Nephron progenitor cell (in vitro differentiated cells): Measurements from ENCODE around the gene KRT82.

Experiments used
- DNase-seq: peaks from one replicate; pipeline ENCODE4 v3.0.0; 2021
- H3K27ac Mint-ChIP-seq: 2 replicates; pipeline ENCODE4 v1.8.0; 2021; ENCODE audit warnings: mild to moderate bottlenecking, moderate library complexity, mixed read lengths
- H3K27me3 Mint-ChIP-seq: 2 replicates; pipeline ENCODE4 v1.8.0; 2021; ENCODE audit warnings: mild to moderate bottlenecking, low read depth, mixed read lengths; ENCODE audit not compliant: poor library complexity
- H3K36me3 Mint-ChIP-seq: 2 replicates; pipeline ENCODE4 v1.8.0; 2021; ENCODE audit warnings: low read depth, mixed read lengths
- H3K4me1 Mint-ChIP-seq: 2 replicates; pipeline ENCODE4 v1.8.0; 2021; ENCODE audit warnings: mixed read lengths
- H3K4me3 Mint-ChIP-seq: 2 replicates; pipeline ENCODE4 v1.8.0; 2021; ENCODE audit warnings: mild to moderate bottlenecking, moderate library complexity, mixed read lengths
- H3K9me3 Mint-ChIP-seq: 2 replicates; pipeline ENCODE4 v1.8.0; 2021; ENCODE audit warnings: mild to moderate bottlenecking, moderate library complexity, mixed read lengths
- CTCF ChIP-seq: fragments of 200-600 bp; sonication (generic); IDR thresholded peaks from 2 replicates; pipeline ENCODE4 v1.5.0; 2021; ENCODE audit warnings: antibody characterized with exemption

Gene KRT82

GRCh38 chr12:52359621-52360061 is 46.5 kb downstream of the KRT82 start:
- no peaks in the 10 kb centered on the region for H3K36me3 Mint-ChIP-seq
- peaks cover 12% of the 10 kb centered on the region for H3K27me3 Mint-ChIP-seq
- no peak for TF ChIP-seq CTCF
- peak overlapping the region; percentile 56 for H3K27ac Mint-ChIP-seq
- H3K4me1 Mint-ChIP-seq = no peaks in the 10 kb centered on the region
- H3K9me3 Mint-ChIP-seq = no peaks in the 10 kb centered on the region
- no peak overlapping the region for H3K4me3 Mint-ChIP-seq
- no peak for DNase-seq

GRCh38 chr12:52358575-52359350 is 47.4 kb downstream of the KRT82 start:
- H3K36me3 Mint-ChIP-seq = no peaks in the 10 kb centered on the region
- no peak overlapping the region for H3K27ac Mint-ChIP-seq
- no peak for TF ChIP-seq CTCF
- H3K4me1 Mint-ChIP-seq = no peaks in the 10 kb centered on the region
- H3K4me3 Mint-ChIP-seq = no peak overlapping the region
- no peak for DNase-seq
- no peaks in the 10 kb centered on the region for H3K9me3 Mint-ChIP-seq
- H3K27me3 Mint-ChIP-seq = peaks cover 13% of the 10 kb centered on the region

- no peak overlapping the region for H3K4me3 Mint-ChIP-seq
- no peak for TF ChIP-seq CTCF
- no peaks in the 10 kb centered on the region for H3K4me1 Mint-ChIP-seq
- peaks cover 18% of the 10 kb centered on the region for H3K27me3 Mint-ChIP-seq
- DNase-seq = no peak
- H3K27ac Mint-ChIP-seq = no peak overlapping the region
- no peaks in the 10 kb centered on the region for H3K36me3 Mint-ChIP-seq
- H3K9me3 Mint-ChIP-seq = no peaks in the 10 kb centered on the region
Measured at GRCh38 chr12:52356762-52357580, 49.2 kb downstream of the KRT82 start.

GRCh38 chr12:52356031-52356761 is 49.9 kb downstream of the KRT82 start:
- Mint-ChIP-seq H3K9me3 (no peaks in the 10 kb centered on the region), H3K27me3 (peaks cover 21% of the 10 kb centered on the region), H3K4me3 (no peak overlapping the region), H3K27ac (no peak overlapping the region), H3K4me1 (no peaks in the 10 kb centered on the region), H3K36me3 (no peaks in the 10 kb centered on the region)
- DNase-seq = no peak
- TF ChIP-seq CTCF = no peak

GRCh38 chr12:52355176-52355575 is 51.0 kb downstream of the KRT82 start:
- DNase-seq = no peak
- Mint-ChIP-seq H3K27ac (no peak overlapping the region), H3K27me3 (peaks cover 28% of the 10 kb centered on the region), H3K4me3 (no peak overlapping the region), H3K9me3 (no peaks in the 10 kb centered on the region), H3K4me1 (no peaks in the 10 kb centered on the region), H3K36me3 (no peaks in the 10 kb centered on the region)
- no peak for TF ChIP-seq CTCF
